Suprapubic skin (tissue), 3 donors: ENCODE results near the gene PPP6R2.

Experiments used
- CTCF ChIP-seq, 2 donors: fragments of 200-600 bp in 1 of 2; fragments of 450-650 bp in 1 of 2; sonication (generic) in 1 of 2; IDR thresholded peaks; one replicate each; pipeline ENCODE4 v1.5.1; 2016 to 2019; ENCODE audit warnings: antibody characterized with exemption in 2 of 2, mild to moderate bottlenecking in 1 of 2, moderate library complexity in 1 of 2
- POLR2AphosphoS5 ChIP-seq, 3 donors: sonication (generic); formaldehyde crosslinking; IDR thresholded peaks; one replicate each; pipeline ENCODE4 v1.6.1; 2017; ENCODE audit warnings: antibody characterized with exemption in 3 of 3

DNA sequence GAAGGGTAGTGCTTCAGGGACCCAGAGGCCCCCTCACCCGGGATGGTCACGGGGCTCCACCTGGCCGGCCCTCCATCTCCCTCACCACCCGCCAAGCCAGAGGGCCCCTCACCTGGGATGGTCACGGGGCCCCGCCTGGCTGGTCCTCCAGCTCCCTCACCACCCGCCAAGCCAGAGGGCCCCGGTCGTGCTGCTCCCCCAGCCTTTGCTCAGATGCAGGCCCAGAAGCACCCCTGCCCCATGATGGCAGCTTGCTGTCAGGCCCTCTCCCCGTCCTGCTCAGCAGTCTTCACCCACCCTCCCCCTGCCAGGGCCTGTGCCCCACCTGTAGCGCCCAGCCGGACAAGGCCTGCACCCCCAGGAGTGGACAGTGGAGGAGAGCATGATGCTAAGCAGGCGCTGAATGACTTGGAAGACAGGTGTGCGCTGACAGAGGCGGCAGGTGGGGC lies 23.6 kb upstream of the PPP6R2 start:
- TF ChIP-seq POLR2AphosphoS5 (IDR thresholded peaks at IDR 0.05): no peak
- TF ChIP-seq CTCF (IDR thresholded peaks at IDR 0.05): no peak
